ENCODE measurements around the gene AGTPBP1.

AGTPBP1 gene

GRCh38 chr9:85569988-85570387 lies 171.8 kb downstream of the AGTPBP1 start:
- TF ChIP-seq CTCF (conservative IDR thresholded peaks at IDR 0.05; ENCODE audit: low read length), result no peak
- H3K4me3 ChIP-seq (ENCODE audit: low read length), result no peak overlapping the region
- DNase-seq (ENCODE audit: low read depth), result peak; percentile 47

GRCh38 chr9:85559526-85559925 lies 182.2 kb downstream of the AGTPBP1 start:
- H3K4me3 ChIP-seq (ENCODE audit: low read length), result no peak overlapping the region
- no peak for DNase-seq (ENCODE audit: low read depth)
- TF ChIP-seq CTCF (conservative IDR thresholded peaks at IDR 0.05; ENCODE audit: low read length), result no peak

- no peak overlapping the region for H3K4me3 ChIP-seq (ENCODE audit: low read length)
- DNase-seq (ENCODE audit: low read depth), result no peak
- no peak for TF ChIP-seq CTCF (conservative IDR thresholded peaks at IDR 0.05; ENCODE audit: low read length)
These were observed 187.4 kb downstream of the AGTPBP1 start for GRCh38 chr9:85554349-85554748.

GRCh38 chr9:85553475-85553874 lies 188.3 kb downstream of the AGTPBP1 start:
- no peak for TF ChIP-seq CTCF (conservative IDR thresholded peaks at IDR 0.05; ENCODE audit: low read length)
- H3K4me3 ChIP-seq (ENCODE audit: low read length), result no peak overlapping the region
- no peak for DNase-seq (ENCODE audit: low read depth)

GRCh38 chr9:85547599-85547998 lies 194.2 kb downstream of the AGTPBP1 start:
- no peak for TF ChIP-seq CTCF (conservative IDR thresholded peaks at IDR 0.05; ENCODE audit: low read length)
- no peak for DNase-seq (ENCODE audit: low read depth)
- no peak overlapping the region for H3K4me3 ChIP-seq (ENCODE audit: low read length)

GRCh38 chr9:85543196-85543595 lies 198.6 kb downstream of the AGTPBP1 start:
- DNase-seq (ENCODE audit: low read depth), result no peak
- TF ChIP-seq CTCF (conservative IDR thresholded peaks at IDR 0.05; ENCODE audit: low read length), result no peak
- no peak overlapping the region for H3K4me3 ChIP-seq (ENCODE audit: low read length)

GRCh38 chr9:85541876-85542275 lies 199.9 kb downstream of the AGTPBP1 start:
- no peak overlapping the region for H3K4me3 ChIP-seq (ENCODE audit: low read length)
- no peak for DNase-seq (ENCODE audit: low read depth)

More at GRCh38 chr9:85541876-85542275, 199.9 kb downstream of the AGTPBP1 start:
- no peak for TF ChIP-seq CTCF (conservative IDR thresholded peaks at IDR 0.05; ENCODE audit: low read length)
